Neural cell (in vitro differentiated cells): ENCODE results near the gene SKI. TPM values are rescaled to one million over a fixed set of nuclear protein-coding genes. Genes with fewer than 3 reads are reported as not detected.

Experiments used
- H2AFZ ChIP-seq: fragments of 200-600, 300-800 bp; sonication (generic), shearing (Covaris generic); 2 replicates; pipeline ENCODE4 v1.6.0; 2014; ENCODE audit warnings: low read depth, mild to moderate bottlenecking, antibody characterized with exemption, low read length, moderate library complexity
- H3F3A ChIP-seq: fragments of 200-600 bp; shearing (Covaris generic); 2 replicates; pipeline ENCODE4 v1.6.1; 2016; ENCODE audit warnings: mild to moderate bottlenecking, moderate library complexity, mixed read lengths, antibody characterized with exemption, low read length; ENCODE audit not compliant: insufficient read depth, poor library complexity, severe bottlenecking
- H3K27ac ChIP-seq: fragments of 200-600, 300-800 bp; sonication (generic), shearing (Covaris generic); 2 replicates; pipeline ENCODE4 v1.5.1; 2014; ENCODE audit warnings: mild to moderate bottlenecking, low read length, moderate library complexity
- H3K27me3 ChIP-seq: fragments of 300-800, 200-600 bp; sonication (generic), shearing (Covaris generic); 2 replicates; pipeline ENCODE4 v1.6.0; 2014; ENCODE audit warnings: mild to moderate bottlenecking, low read depth, low read length, moderate library complexity; ENCODE audit not compliant: insufficient read depth
- H3K36me3 ChIP-seq: fragments of 300-800, 200-600 bp; sonication (generic), shearing (Covaris generic); 2 replicates; pipeline ENCODE4 v1.5.1; 2014; ENCODE audit warnings: mild to moderate bottlenecking, antibody characterized with exemption, low read length, moderate library complexity; ENCODE audit not compliant: insufficient read depth
- H3K4me2 ChIP-seq: fragments of 300-800, 200-600 bp; sonication (generic), shearing (Covaris generic); 2 replicates; pipeline ENCODE4 v1.6.0; 2014; ENCODE audit warnings: mild to moderate bottlenecking, low read length
- H3K4me3 ChIP-seq: fragments of 300-800, 200-600 bp; sonication (generic), shearing (Covaris generic); 2 replicates; pipeline ENCODE4 v1.5.1; 2014; ENCODE audit warnings: mild to moderate bottlenecking, low read length, moderate library complexity
- H3K79me2 ChIP-seq: fragments of 200-600 bp; shearing (Covaris generic); replicated peaks from 2 replicates; pipeline ENCODE4 v1.6.0; 2014; ENCODE audit warnings: mild to moderate bottlenecking, low read length, moderate library complexity; ENCODE audit not compliant: insufficient read depth
- H3K9ac ChIP-seq: fragments of 300-800, 200-600 bp; sonication (generic), shearing (Covaris generic); 2 replicates; pipeline ENCODE4 v1.6.1; 2016; ENCODE audit warnings: mild to moderate bottlenecking, low read length, mixed read lengths
- H3K9me2 ChIP-seq: fragments of 200-600 bp; shearing (Covaris generic); 2 replicates; pipeline ENCODE4 v1.6.1; 2016; ENCODE audit warnings: mild to moderate bottlenecking, low read length, mixed read lengths; ENCODE audit not compliant: insufficient read depth
- H3K9me3 ChIP-seq: fragments of 200-600, 300-800 bp; sonication (generic), shearing (Covaris generic); 2 replicates; pipeline ENCODE4 v1.6.1; 2016; ENCODE audit warnings: mild to moderate bottlenecking, mixed run types, low read length, moderate library complexity, mixed read lengths
- H4K20me1 ChIP-seq: fragments of 200-600 bp; shearing (Covaris generic); 2 replicates; pipeline ENCODE4 v1.6.1; 2016; ENCODE audit warnings: mild to moderate bottlenecking, mixed run types; ENCODE audit not compliant: insufficient read depth
- CTCF ChIP-seq: fragments of 450-650 bp; IDR thresholded peaks from 2 replicates; pipeline ENCODE4 v1.5.1; 2014; ENCODE audit warnings: antibody characterized with exemption, mild to moderate bottlenecking, moderate library complexity; ENCODE audit not compliant: poor library complexity, severe bottlenecking
- EP300 ChIP-seq: fragments of 450-650 bp; conservative IDR thresholded peaks from 2 replicates; pipeline ENCODE4 v1.6.1; 2014; ENCODE audit warnings: antibody characterized with exemption, mild to moderate bottlenecking, moderate library complexity; ENCODE audit not compliant: poor library complexity, severe bottlenecking
- EZH2 ChIP-seq: fragments of 200-600, 300-800 bp; shearing (Covaris generic), sonication (generic); IDR thresholded peaks from 2 replicates; pipeline ENCODE4 v1.6.1; 2014; ENCODE audit warnings: antibody characterized with exemption, low read length, borderline replicate concordance, mild to moderate bottlenecking; ENCODE audit not compliant: insufficient read depth, poor library complexity, severe bottlenecking
- MXI1 ChIP-seq: fragments of 450-650 bp; conservative IDR thresholded peaks from 2 replicates; pipeline ENCODE4 v1.6.1; 2014; ENCODE audit warnings: antibody characterized with exemption, mild to moderate bottlenecking; ENCODE audit not compliant: poor library complexity, severe bottlenecking
- POLR2AphosphoS5 ChIP-seq: IDR thresholded peaks from 2 replicates; pipeline ENCODE4 v1.6.1; 2012
- RAD21 ChIP-seq: fragments of 450-650 bp; conservative IDR thresholded peaks from 2 replicates; pipeline ENCODE4 v1.6.1; 2014; ENCODE audit warnings: antibody characterized with exemption, mild to moderate bottlenecking, moderate library complexity
- SMC3 ChIP-seq: fragments of 450-650 bp; conservative IDR thresholded peaks from 2 replicates; pipeline ENCODE4 v1.6.1; 2014; ENCODE audit warnings: antibody characterized with exemption, mild to moderate bottlenecking, moderate library complexity; ENCODE audit not compliant: poor library complexity
- TAF1 ChIP-seq: IDR thresholded peaks from 2 replicates; pipeline ENCODE4 v1.6.1; 2012; ENCODE audit warnings: low read depth
- polyA plus RNA-seq: library from polyadenylated mRNA; depleted of rRNA; stranded (reverse); fragments of >200 nt; gene quantifications from 2 replicates; pipeline ENCODE4 v1.2.3, GENCODE V29; 2014
- TF ChIP-seq, protein P1 (sequence below): IDR thresholded peaks from 2 replicates; pipeline ENCODE4 v1.6.1; 2012; ENCODE audit warnings: borderline replicate concordance

The SKI gene
- polyA plus RNA-seq, 1 donor from 2014 or later, result 4.1 TPM

- Histone ChIP-seq H2AFZ (no peak overlapping the region), H3K36me3 (no peaks in the 10 kb centered on the region), H3K9ac (no peak overlapping the region), H3K79me2 (no peaks in the 10 kb centered on the region), H3F3A (no peaks in the 10 kb centered on the region), H3K9me2 (no peaks in the 10 kb centered on the region), H3K27me3 (no peaks in the 10 kb centered on the region), H3K4me2 (no peak overlapping the region), H3K27ac (no peak overlapping the region), H3K4me3 (no peak overlapping the region), H4K20me1 (no peaks in the 10 kb centered on the region), H3K9me3 (no peaks in the 10 kb centered on the region)
- TF ChIP-seq, protein P1, sequence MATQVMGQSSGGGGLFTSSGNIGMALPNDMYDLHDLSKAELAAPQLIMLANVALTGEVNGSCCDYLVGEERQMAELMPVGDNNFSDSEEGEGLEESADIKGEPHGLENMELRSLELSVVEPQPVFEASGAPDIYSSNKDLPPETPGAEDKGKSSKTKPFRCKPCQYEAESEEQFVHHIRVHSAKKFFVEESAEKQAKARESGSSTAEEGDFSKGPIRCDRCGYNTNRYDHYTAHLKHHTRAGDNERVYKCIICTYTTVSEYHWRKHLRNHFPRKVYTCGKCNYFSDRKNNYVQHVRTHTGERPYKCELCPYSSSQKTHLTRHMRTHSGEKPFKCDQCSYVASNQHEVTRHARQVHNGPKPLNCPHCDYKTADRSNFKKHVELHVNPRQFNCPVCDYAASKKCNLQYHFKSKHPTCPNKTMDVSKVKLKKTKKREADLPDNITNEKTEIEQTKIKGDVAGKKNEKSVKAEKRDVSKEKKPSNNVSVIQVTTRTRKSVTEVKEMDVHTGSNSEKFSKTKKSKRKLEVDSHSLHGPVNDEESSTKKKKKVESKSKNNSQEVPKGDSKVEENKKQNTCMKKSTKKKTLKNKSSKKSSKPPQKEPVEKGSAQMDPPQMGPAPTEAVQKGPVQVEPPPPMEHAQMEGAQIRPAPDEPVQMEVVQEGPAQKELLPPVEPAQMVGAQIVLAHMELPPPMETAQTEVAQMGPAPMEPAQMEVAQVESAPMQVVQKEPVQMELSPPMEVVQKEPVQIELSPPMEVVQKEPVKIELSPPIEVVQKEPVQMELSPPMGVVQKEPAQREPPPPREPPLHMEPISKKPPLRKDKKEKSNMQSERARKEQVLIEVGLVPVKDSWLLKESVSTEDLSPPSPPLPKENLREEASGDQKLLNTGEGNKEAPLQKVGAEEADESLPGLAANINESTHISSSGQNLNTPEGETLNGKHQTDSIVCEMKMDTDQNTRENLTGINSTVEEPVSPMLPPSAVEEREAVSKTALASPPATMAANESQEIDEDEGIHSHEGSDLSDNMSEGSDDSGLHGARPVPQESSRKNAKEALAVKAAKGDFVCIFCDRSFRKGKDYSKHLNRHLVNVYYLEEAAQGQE, result no peak
- no peak for TF ChIP-seq TAF1
- no peak for TF ChIP-seq POLR2AphosphoS5
- no peak for TF ChIP-seq SMC3
- no peak for TF ChIP-seq MXI1
- no peak for TF ChIP-seq EP300
- TF ChIP-seq EZH2, result no peak
- no peak for TF ChIP-seq RAD21
- TF ChIP-seq CTCF, result no peak
Observed at GRCh38 chr1:2185880-2186855, 42.0 kb upstream of the SKI start.

- no peak overlapping the region for H3K4me2 ChIP-seq
- H3K9me2 ChIP-seq, result no peaks in the 10 kb centered on the region
- no peaks in the 10 kb centered on the region for H3K36me3 ChIP-seq
- H3K9ac ChIP-seq, result no peak overlapping the region
- no peaks in the 10 kb centered on the region for H3K79me2 ChIP-seq
- H4K20me1 ChIP-seq, result no peaks in the 10 kb centered on the region
- no peak for TF ChIP-seq CTCF
- TF ChIP-seq TAF1, result no peak
- TF ChIP-seq, protein P1, result no peak
- no peak for TF ChIP-seq EZH2
- no peak for TF ChIP-seq RAD21
- no peaks in the 10 kb centered on the region for H3K9me3 ChIP-seq
- no peak overlapping the region for H3K27ac ChIP-seq
- H3K27me3 ChIP-seq, result no peaks in the 10 kb centered on the region
- no peak overlapping the region for H3K4me3 ChIP-seq
- H3F3A ChIP-seq, result no peaks in the 10 kb centered on the region
- no peak overlapping the region for H2AFZ ChIP-seq
Observed at GRCh38 chr1:2186901-2187300, 41.2 kb upstream of the SKI start.
